ENCODE results near the gene PRKCB. TPM values are rescaled to one million over a fixed set of nuclear protein-coding genes. Genes with fewer than 3 reads are reported as not detected.

PRKCB gene
- polyA plus RNA-seq, 2 of the 4 experiments (the other 2 are of a cell fraction): 0.09 to 0.22 TPM

GRCh38 chr16:24195221-24195620 is 359.4 kb downstream of the PRKCB start (continued):
- no peak for TF ChIP-seq ATOH8 (CRISPR knock-in tag; IDR thresholded peaks at IDR 0.05; ENCODE audit: low read depth)

GRCh38 chr16:24198807-24199533 is 363.2 kb downstream of the PRKCB start:
- no peak for ATAC-seq
- H3K27ac ChIP-seq: no peak overlapping the region
- H3K9me3 ChIP-seq: no peaks in the 10 kb centered on the region
- no peak overlapping the region for H3K4me3 ChIP-seq
- no peak for DNase-seq (ENCODE audit: low read depth in 1 of 2, low spot score in 1 of 2)
- FAIRE-seq: no peak
- 2% methylated on average over 4 of the region's 4 CpGs for WGBS (ENCODE audit: missing lambda C conversion rate)
- TF ChIP-seq ZFP36 (IDR thresholded peaks at IDR 0.05; ENCODE audit: borderline replicate concordance, partially characterized antibody) (no peak), RAD21 (conservative IDR thresholded peaks at IDR 0.05 in 1 of 2, IDR thresholded peaks at IDR 0.05 in 1 of 2) (no peak), NR3C1 (IDR thresholded peaks at IDR 0.05) (no peak), POLR2A (IDR thresholded peaks at IDR 0.05; ENCODE audit: low read length) (no peak), EP300 (IDR thresholded peaks at IDR 0.05) (no peak), CBX2 (IDR thresholded peaks at IDR 0.05; ENCODE audit: borderline replicate concordance, low read depth) (no peak)
- CTCF ChIA-PET: no interaction called here
- H3K4me1 ChIP-seq: no peaks in the 10 kb centered on the region
- POLR2A ChIA-PET: no interaction called here
- no peak overlapping the region for H3K4me2 ChIP-seq

- TF ChIP-seq TP53 (CRISPR knock-in tag; IDR thresholded peaks at IDR 0.05): no peak
- TF ChIP-seq HES2 (IDR thresholded peaks at IDR 0.05): no peak
- TF ChIP-seq RCOR1 (IDR thresholded peaks at IDR 0.05; ENCODE audit: low read depth, low read length): no peak
- no peak for TF ChIP-seq MYC (IDR thresholded peaks at IDR 0.05; ENCODE audit: borderline replicate concordance, low read length)
- TF ChIP-seq ZNF302 (CRISPR knock-in tag; IDR thresholded peaks at IDR 0.05): no peak
- no peak for TF ChIP-seq ELK1 (IDR thresholded peaks at IDR 0.05; ENCODE audit: low read depth, low read length)
- no peak for TF ChIP-seq CBX8 (IDR thresholded peaks at IDR 0.05)
- TF ChIP-seq RFX5 (IDR thresholded peaks at IDR 0.05): no peak
- no peak for TF ChIP-seq USF2 (IDR thresholded peaks at IDR 0.05)
- Histone ChIP-seq H3K4me1 (no peaks in the 10 kb centered on the region), H3K27ac (no peak overlapping the region), H3K4me3 (no peak overlapping the region), H3K4me2 (no peak overlapping the region), H3K9me3 (no peaks in the 10 kb centered on the region)
- no peak for DNase-seq (ENCODE audit: low read depth in 1 of 2, low spot score in 1 of 2)
- no peak for FAIRE-seq
- 14% methylated on average over 4 of the region's 4 CpGs for WGBS (ENCODE audit: missing lambda C conversion rate)
- ATAC-seq: no peak
- POLR2A ChIA-PET: no interaction called here
- CTCF ChIA-PET: interaction anchor here (0.6 to 1.4 kb wide), 2 partner anchors 9 to 136 kb away, joined by 3 to 4 read pairs; no protein-coding TSS in a partner anchor
These were observed 367.9 kb downstream of the PRKCB start for GRCh38 chr16:24203675-24204074.

GRCh38 chr16:24204150-24204665 is 368.4 kb downstream of the PRKCB start:
- ATAC-seq: no peak
- H3K4me1 ChIP-seq: no peaks in the 10 kb centered on the region
- no peaks in the 10 kb centered on the region for H3K9me3 ChIP-seq
- no peak for DNase-seq (ENCODE audit: low read depth in 1 of 2, low spot score in 1 of 2)
- FAIRE-seq: no peak
- CTCF ChIA-PET: interaction anchor here (1.4 kb wide), 1 partner anchor 9 kb away, joined by 3 read pairs; no protein-coding TSS in a partner anchor
- WGBS (ENCODE audit: missing lambda C conversion rate): 0% methylated on average over 2 of the region's 2 CpGs
- H3K4me2 ChIP-seq: no peak overlapping the region
- no peak for TF ChIP-seq BCL3 (IDR thresholded peaks at IDR 0.05)
- no peak for TF ChIP-seq MAFK (IDR thresholded peaks at IDR 0.05; ENCODE audit: partially characterized antibody)
- H3K4me3 ChIP-seq: no peak overlapping the region
- H3K27ac ChIP-seq: no peak overlapping the region
- POLR2A ChIA-PET: no interaction called here

Measured in A549 (cell line).